Epithelial cell of proximal tubule (primary cell): ENCODE measurements around the gene ZNF185. TPM values are rescaled to one million over a fixed set of nuclear protein-coding genes. Genes with fewer than 3 reads are reported as not detected.
"Not testable (repeated sequence)": the region's sequence is repeated elsewhere in the genome, so short reads cannot be mapped to it uniquely, and the experiment has no call there.

Experiments
- DNase-seq: peaks from one replicate; pipeline ENCODE4 v3.0.0-alpha.2; 2011; ENCODE audit warnings: low read depth
- H3K4me3 ChIP-seq: 2 replicates; pipeline ENCODE4 v1.5.1; 2011; ENCODE audit warnings: low read depth, mild to moderate bottlenecking, low read length
- total RNA-seq: library from RNA; depleted of rRNA; stranded (reverse); fragments of >200 nt; gene quantifications from 2 replicates; pipeline ENCODE4 v1.2.3, GENCODE V29; 2015
- TF ChIP-seq, protein P1 (sequence below): conservative IDR thresholded peaks from 2 replicates; pipeline ENCODE4 v1.5.1; 2012; ENCODE audit warnings: low read depth, mild to moderate bottlenecking, low read length

ZNF185 gene
- total RNA-seq, 1 donor from 2014 or later: 41.6 TPM

GRCh38 chrX:152905081-152905420, 7.2 kb downstream of the ZNF185 start:
- H3K4me3 ChIP-seq: no peak overlapping the region
- no peak for DNase-seq
- TF ChIP-seq, protein P1, sequence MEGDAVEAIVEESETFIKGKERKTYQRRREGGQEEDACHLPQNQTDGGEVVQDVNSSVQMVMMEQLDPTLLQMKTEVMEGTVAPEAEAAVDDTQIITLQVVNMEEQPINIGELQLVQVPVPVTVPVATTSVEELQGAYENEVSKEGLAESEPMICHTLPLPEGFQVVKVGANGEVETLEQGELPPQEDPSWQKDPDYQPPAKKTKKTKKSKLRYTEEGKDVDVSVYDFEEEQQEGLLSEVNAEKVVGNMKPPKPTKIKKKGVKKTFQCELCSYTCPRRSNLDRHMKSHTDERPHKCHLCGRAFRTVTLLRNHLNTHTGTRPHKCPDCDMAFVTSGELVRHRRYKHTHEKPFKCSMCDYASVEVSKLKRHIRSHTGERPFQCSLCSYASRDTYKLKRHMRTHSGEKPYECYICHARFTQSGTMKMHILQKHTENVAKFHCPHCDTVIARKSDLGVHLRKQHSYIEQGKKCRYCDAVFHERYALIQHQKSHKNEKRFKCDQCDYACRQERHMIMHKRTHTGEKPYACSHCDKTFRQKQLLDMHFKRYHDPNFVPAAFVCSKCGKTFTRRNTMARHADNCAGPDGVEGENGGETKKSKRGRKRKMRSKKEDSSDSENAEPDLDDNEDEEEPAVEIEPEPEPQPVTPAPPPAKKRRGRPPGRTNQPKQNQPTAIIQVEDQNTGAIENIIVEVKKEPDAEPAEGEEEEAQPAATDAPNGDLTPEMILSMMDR: no peak

DNA sequence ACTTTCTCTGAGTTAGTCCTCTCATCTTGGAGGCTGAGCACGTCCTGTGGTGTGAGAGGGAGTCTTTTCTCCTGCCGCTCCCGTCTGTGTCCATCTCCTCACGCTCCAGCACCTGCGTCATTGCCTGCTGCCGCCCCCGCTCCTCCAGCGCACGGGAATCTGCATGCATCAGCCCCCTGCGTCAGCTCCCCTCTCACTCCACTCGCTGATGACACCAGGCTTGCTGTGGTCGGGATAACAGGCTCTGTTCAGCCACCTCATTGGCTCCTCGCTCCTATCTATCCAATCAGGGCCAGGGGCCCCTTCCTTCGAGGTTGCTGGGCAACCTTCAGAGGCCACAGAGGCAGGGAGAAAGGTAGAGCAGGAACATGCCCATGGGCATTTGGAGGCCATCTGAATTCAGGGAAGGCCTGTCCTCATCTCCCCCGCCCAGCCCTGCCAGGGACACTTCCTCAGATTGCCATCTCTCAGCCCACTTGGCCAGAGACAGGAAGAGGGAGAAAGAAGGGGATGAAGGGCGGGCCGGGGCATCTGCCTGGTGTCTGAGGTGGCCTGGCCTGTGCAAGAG, 9.3 kb downstream of the ZNF185 start:
- DNase-seq: no peak
- H3K4me3 ChIP-seq: no peak overlapping the region
- TF ChIP-seq, protein P1: no peak

DNA sequence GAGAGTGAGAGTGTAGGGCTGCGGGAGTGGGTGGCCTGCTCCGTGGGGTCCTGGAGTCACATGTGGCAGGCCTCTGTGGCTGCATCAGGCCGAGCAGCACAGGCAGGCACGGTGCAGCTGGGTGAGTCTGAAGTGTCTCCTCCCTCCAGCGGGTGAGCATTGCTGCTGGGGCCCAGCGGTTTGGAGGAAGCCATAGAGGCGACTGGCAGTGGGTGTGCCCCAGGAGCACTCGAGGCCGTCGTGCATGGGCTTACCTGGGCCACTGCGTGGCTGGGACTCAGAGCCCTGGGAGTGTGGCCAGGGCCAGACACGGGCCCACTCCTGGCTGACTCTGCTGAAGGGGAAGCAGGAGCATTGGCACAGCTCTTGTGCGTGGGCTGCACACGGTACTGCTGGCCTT, 10.6 kb downstream of the ZNF185 start:
- H3K4me3 ChIP-seq: no peak overlapping the region
- TF ChIP-seq, protein P1: no peak
- DNase-seq: no peak

DNA sequence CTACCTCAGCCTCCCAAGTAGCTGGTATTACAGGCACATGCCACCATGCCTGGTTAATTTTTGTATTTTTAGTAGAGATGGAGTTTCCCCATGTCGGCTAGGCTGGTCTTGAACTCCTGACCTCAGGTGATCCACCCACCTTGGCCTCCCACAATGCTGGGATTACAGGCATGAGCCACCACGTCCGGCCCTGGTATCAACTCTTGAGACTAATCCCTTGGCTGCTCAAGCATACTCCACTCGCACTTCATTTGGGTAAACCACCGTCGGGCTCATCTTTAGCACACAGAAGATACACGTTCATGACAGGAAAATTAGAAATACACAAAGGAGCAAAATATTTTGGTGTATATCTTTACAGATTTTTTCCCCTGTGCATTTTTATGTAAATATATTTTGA, 12.2 kb downstream of the ZNF185 start:
- not testable (repeated sequence) for DNase-seq

DNA sequence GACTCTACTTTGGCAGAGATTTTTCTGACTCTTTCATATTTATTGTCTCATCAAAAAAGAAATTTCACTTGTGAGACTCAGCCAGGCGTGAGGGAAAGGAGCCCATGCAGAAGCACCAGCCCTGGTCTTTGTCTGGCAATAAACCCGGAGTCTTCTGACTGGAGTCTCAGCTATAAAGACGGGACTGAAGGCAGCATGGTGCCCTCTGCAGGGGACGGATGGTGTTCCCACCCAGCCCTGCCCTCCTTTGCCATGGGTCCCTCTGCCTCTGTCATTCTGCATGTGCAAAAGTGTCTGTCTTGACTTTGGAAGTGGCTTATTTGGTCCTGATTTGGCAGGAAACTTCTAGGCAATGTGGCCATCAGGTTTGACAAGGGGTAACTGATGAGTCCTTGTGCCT, 14.2 kb downstream of the ZNF185 start:
- TF ChIP-seq, protein P1: no peak
- no peak for DNase-seq

More for the DNA sequence above, 12.2 kb downstream of the ZNF185 start:
- H3K4me3 ChIP-seq: not testable (repeated sequence)

GRCh38 chrX:152912641-152913040, 14.8 kb downstream of the ZNF185 start:
- TF ChIP-seq, protein P1: no peak

More for the DNA sequence above, 14.2 kb downstream of the ZNF185 start:
- no peak overlapping the region for H3K4me3 ChIP-seq

DNA sequence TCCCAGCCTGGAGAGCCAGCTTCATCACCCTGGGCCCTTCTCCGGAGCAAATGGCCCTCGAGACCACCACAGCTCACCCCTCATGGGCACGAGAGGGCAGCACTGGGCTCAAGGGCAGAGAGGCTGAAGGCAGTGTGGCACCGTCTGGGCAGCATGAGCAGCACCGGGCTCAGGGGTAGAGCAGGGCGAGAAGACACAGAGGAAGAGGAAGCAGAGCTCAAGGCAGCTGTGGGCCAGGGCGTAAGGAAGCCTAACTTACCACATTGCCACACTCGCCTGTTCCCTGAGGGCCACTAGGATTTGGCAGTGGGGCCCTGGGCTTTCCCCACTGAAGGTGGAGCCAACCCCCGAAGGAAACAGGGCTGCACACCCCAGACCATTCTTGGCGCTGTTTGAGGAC, 15.5 kb downstream of the ZNF185 start:
- no peak overlapping the region for H3K4me3 ChIP-seq
- TF ChIP-seq, protein P1: no peak
- no peak for DNase-seq

More at GRCh38 chrX:152912641-152913040, 14.8 kb downstream of the ZNF185 start:
- DNase-seq: no peak
- no peak overlapping the region for H3K4me3 ChIP-seq
